PC-3 (cell line): ENCODE measurements around the gene ZSCAN25.

ENCODE experiments used
- EZH2 ChIP-seq: fragments of 300-600 bp; sonication (generic); IDR thresholded peaks from one replicate; pipeline ENCODE4 v1.6.1; 2017; ENCODE audit warnings: antibody characterized with exemption, mild to moderate bottlenecking, low read length; ENCODE audit not compliant: unreplicated experiment
- EZH2phosphoT487 ChIP-seq: fragments of 300-600 bp; sonication (generic); IDR thresholded peaks from 2 replicates; pipeline ENCODE4 v1.6.1; 2018; ENCODE audit warnings: mild to moderate bottlenecking, antibody characterized with exemption, low read length, borderline replicate concordance
- TF ChIP-seq, protein P1 (sequence below): fragments of 300-600 bp; sonication (generic); conservative IDR thresholded peaks from 2 replicates; pipeline ENCODE4 v1.5.1; 2017; ENCODE audit warnings: antibody characterized with exemption, low read depth, mild to moderate bottlenecking, low read length

DNA sequence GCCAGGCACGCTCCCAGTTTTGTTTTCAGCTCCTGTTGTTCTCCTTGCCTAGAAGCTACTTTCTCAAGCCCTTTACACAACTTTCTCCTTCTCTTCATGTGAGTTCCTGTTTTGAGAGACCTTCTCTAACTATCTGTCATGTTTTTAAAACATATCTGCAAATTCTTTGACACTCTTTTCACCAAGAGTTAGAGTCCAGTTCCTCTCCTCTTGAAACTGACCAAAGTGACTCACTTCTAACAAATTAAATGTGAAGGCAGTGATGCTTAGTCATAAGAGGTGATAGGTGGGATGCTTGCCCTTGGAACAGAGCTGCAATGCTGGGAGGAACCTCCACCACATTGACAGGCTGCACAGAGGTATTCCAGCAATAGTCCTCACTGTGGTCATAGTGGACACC lies 25.3 kb downstream of the ZSCAN25 start:
- TF ChIP-seq, protein P1, sequence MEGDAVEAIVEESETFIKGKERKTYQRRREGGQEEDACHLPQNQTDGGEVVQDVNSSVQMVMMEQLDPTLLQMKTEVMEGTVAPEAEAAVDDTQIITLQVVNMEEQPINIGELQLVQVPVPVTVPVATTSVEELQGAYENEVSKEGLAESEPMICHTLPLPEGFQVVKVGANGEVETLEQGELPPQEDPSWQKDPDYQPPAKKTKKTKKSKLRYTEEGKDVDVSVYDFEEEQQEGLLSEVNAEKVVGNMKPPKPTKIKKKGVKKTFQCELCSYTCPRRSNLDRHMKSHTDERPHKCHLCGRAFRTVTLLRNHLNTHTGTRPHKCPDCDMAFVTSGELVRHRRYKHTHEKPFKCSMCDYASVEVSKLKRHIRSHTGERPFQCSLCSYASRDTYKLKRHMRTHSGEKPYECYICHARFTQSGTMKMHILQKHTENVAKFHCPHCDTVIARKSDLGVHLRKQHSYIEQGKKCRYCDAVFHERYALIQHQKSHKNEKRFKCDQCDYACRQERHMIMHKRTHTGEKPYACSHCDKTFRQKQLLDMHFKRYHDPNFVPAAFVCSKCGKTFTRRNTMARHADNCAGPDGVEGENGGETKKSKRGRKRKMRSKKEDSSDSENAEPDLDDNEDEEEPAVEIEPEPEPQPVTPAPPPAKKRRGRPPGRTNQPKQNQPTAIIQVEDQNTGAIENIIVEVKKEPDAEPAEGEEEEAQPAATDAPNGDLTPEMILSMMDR: no peak
- TF ChIP-seq EZH2: no peak
- TF ChIP-seq EZH2phosphoT487: no peak
